ENCODE data around the gene HOXC9.
A peak's percentile ranks its signal among the peaks of the same experiment; 100 is the strongest.

Gene HOXC9

GRCh38 chr12:54011665-54012532 is 11.9 kb downstream of the HOXC9 start:
- TF ChIP-seq ZNF433 (tag by site-specific recombination; IDR thresholded peaks at IDR 0.05; ENCODE audit: low read depth) (no peak), ZNF140 (tag by site-specific recombination; IDR thresholded peaks at IDR 0.05) (no peak), ZNF677 (tag by site-specific recombination; IDR thresholded peaks at IDR 0.05) (no peak), ZNF133 (tag by site-specific recombination; IDR thresholded peaks at IDR 0.05) (no peak), ZBTB48 (tag by site-specific recombination; IDR thresholded peaks at IDR 0.05) (no peak), ZNF362 (tag by site-specific recombination; IDR thresholded peaks at IDR 0.05) (peak; percentile 75; the same call in 1 of the 2 replicates), ZNF654 (tag by site-specific recombination; IDR thresholded peaks at IDR 0.05; ENCODE audit: low read depth) (no peak), ZNF660 (tag by site-specific recombination; IDR thresholded peaks at IDR 0.05) (no peak), ZNF792 (tag by site-specific recombination; IDR thresholded peaks at IDR 0.05) (no peak), PRDM6 (tag by site-specific recombination; IDR thresholded peaks at IDR 0.05) (no peak), ZNF416 (tag by site-specific recombination; IDR thresholded peaks at IDR 0.05) (no peak)
- TF ChIP-seq, protein P1, sequence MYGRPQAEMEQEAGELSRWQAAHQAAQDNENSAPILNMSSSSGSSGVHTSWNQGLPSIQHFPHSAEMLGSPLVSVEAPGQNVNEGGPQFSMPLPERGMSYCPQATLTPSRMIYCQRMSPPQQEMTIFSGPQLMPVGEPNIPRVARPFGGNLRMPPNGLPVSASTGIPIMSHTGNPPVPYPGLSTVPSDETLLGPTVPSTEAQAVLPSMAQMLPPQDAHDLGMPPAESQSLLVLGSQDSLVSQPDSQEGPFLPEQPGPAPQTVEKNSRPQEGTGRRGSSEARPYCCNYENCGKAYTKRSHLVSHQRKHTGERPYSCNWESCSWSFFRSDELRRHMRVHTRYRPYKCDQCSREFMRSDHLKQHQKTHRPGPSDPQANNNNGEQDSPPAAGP (tag by site-specific recombination; IDR thresholded peaks at IDR 0.05): 0 out of 2 replicates have a peak, but pooled peaks have one; percentile 7
- TF ChIP-seq, protein P2, sequence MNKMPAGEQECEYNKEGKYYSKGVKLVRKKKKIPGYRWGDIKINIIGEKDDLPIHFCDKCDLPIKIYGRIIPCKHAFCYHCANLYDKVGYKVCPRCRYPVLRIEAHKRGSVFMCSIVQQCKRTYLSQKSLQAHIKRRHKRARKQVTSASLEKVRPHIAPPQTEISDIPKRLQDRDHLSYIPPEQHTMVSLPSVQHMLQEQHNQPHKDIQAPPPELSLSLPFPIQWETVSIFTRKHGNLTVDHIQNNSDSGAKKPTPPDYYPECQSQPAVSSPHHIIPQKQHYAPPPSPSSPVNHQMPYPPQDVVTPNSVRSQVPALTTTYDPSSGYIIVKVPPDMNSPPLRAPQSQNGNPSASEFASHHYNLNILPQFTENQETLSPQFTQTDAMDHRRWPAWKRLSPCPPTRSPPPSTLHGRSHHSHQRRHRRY (tag by site-specific recombination; IDR thresholded peaks at IDR 0.05): no peak
- peak overlapping the region; percentile 93 for H3K27ac ChIP-seq (ENCODE audit: extremely low read depth, low read depth, low read length)
- H3K4me1 ChIP-seq (ENCODE audit: control insufficient read depth, insufficient read depth, low read length): peaks cover 43% of the 10 kb centered on the region
- H3K36me3 ChIP-seq (ENCODE audit: control insufficient read depth in 2 of 2, insufficient read depth in 1 of 2, low read length in 2 of 2): no peaks in the 10 kb centered on the region
- H3K9me3 ChIP-seq (ENCODE audit: control insufficient read depth, insufficient read depth, low read depth, low read length): no peaks in the 10 kb centered on the region
- ChIA-PET CTCF (interaction anchor here (1.0 to 2.2 kb wide), 3 partner anchors 20 to 203 kb away, joined by 3 to 7 read pairs (median 6); no protein-coding TSS in a partner anchor), POLR2A (interaction anchor here (0.6 kb wide), 1 partner anchor 177 kb away, joined by 6 read pairs; the partner anchor contains the start of gene SMUG1)
- H3K4me3 ChIP-seq (ENCODE audit: low read depth, low read length): no peak overlapping the region

DNA sequence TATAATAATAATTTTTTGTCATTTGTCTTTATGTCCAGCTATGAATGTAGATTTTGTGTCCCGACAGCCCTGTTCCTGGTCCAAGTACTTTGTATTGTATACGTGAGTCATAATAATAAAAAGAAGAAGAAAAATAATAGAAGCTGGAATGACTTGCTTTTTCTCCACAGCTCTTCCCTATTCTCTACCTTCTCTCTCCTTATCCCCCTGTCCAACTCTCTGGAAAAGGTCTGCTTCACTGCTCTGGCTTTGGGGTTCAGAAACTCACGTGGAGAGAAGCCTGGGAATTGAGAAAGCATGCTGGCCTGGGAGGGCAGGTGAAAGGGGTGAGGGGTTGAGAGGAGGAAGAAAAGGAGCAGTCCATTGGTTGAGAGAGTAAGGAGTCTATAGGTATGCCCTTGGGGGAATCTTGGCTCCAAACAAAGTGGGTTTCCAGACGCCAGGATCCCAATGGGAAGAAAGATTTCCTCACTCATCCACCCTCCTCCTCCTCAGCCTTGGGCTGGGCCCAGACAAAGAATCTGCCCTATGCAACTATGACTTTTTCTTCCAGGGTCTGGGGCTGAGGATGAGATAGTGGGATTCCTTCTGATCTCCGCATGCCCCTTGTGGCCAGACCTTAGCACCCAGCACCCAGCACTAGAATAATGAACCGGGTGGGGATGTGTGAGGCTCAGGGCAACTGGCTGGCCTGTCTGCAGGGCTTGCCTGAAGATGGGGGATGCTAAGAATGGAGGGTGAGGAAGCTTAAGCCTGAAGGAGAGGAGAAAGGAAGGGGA is 12.9 kb downstream of the HOXC9 start:
- POLR2A ChIA-PET: no interaction called here
- H3K27ac ChIP-seq (ENCODE audit: extremely low read depth, low read depth, low read length): no peak overlapping the region
- no peak; the same call in 1 of the 2 replicates for TF ChIP-seq PRDM6 (tag by site-specific recombination; IDR thresholded peaks at IDR 0.05)
- TF ChIP-seq, protein P3, sequence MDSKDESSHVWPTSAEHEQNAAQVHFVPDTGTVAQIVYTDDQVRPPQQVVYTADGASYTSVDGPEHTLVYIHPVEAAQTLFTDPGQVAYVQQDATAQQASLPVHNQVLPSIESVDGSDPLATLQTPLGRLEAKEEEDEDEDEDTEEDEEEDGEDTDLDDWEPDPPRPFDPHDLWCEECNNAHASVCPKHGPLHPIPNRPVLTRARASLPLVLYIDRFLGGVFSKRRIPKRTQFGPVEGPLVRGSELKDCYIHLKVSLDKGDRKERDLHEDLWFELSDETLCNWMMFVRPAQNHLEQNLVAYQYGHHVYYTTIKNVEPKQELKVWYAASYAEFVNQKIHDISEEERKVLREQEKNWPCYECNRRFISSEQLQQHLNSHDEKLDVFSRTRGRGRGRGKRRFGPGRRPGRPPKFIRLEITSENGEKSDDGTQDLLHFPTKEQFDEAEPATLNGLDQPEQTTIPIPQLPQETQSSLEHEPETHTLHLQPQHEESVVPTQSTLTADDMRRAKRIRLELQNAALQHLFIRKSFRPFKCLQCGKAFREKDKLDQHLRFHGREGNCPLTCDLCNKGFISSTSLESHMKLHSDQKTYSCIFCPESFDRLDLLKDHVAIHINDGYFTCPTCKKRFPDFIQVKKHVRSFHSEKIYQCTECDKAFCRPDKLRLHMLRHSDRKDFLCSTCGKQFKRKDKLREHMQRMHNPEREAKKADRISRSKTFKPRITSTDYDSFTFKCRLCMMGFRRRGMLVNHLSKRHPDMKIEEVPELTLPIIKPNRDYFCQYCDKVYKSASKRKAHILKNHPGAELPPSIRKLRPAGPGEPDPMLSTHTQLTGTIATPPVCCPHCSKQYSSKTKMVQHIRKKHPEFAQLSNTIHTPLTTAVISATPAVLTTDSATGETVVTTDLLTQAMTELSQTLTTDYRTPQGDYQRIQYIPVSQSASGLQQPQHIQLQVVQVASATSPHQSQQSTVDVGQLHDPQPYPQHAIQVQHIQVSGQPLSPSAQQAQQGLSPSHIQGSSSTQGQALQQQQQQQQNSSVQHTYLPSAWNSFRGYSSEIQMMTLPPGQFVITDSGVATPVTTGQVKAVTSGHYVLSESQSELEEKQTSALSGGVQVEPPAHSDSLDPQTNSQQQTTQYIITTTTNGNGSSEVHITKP (tag by site-specific recombination; IDR thresholded peaks at IDR 0.05): peak; percentile 90
- TF ChIP-seq OSR2 (tag by site-specific recombination; IDR thresholded peaks at IDR 0.05): no peak
- TF ChIP-seq TSHZ1 (tag by site-specific recombination; IDR thresholded peaks at IDR 0.05; ENCODE audit: borderline replicate concordance): no peak

More for the DNA sequence above, 12.9 kb downstream of the HOXC9 start:
- no peak overlapping the region for H3K4me3 ChIP-seq (ENCODE audit: low read depth, low read length)
- CTCF ChIA-PET: interaction anchor here (1.0 to 2.2 kb wide), 4 partner anchors 19 to 202 kb away, joined by 3 to 7 read pairs (median 6); no protein-coding TSS in a partner anchor
- H3K4me1 ChIP-seq (ENCODE audit: control insufficient read depth, insufficient read depth, low read length): peaks cover 41% of the 10 kb centered on the region
- H3K9me3 ChIP-seq (ENCODE audit: control insufficient read depth, insufficient read depth, low read depth, low read length): no peaks in the 10 kb centered on the region
- no peaks in the 10 kb centered on the region for H3K36me3 ChIP-seq (ENCODE audit: control insufficient read depth in 2 of 2, insufficient read depth in 1 of 2, low read length in 2 of 2)

All from HEK293 (cell line).